Brain pericyte (primary cell): ENCODE data around the gene TAF3.

Source experiments
- DNase-seq: peaks from one replicate; pipeline ENCODE4 v3.0.0-alpha.2; 2012; ENCODE audit warnings: low read depth, low spot score

Gene TAF3

DNA sequence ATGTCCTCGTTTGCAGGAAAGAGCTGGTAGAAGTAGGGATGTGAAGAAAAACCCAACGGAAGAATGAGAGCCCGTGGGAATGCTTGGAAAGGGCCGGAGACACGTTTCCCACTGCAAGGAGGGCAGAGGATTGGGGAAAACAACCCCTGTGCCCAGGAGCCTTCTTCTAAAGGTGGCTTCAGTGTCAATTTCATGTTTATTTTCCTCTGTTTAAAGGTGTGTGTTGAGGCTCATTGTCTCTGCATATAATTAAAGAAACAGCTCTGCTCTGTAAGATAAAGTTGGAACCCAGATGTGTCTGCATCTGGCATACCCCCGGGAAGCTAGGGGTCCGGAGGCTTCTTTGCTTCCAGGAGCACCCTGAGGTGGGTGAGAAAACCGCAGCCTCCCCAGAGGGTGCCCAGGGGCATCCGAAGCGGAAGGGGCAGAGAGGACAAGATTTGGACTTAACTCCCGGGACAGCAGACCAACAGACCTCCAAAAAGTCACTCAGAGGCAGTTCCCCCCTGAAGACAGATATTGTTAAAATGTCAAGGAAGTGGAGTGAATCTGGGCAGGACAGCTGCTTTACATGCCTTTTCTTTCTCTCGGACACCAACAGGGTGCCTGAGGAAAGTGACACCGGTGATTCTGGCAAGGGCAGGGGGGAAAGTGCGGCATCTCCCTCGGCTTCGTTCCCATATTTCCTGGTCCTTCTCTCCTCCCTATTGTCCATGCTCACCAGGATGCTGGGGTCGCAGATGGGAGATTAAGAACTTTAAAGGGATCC lies 227.6 kb downstream of the TAF3 start:
- no peak for DNase-seq

DNA sequence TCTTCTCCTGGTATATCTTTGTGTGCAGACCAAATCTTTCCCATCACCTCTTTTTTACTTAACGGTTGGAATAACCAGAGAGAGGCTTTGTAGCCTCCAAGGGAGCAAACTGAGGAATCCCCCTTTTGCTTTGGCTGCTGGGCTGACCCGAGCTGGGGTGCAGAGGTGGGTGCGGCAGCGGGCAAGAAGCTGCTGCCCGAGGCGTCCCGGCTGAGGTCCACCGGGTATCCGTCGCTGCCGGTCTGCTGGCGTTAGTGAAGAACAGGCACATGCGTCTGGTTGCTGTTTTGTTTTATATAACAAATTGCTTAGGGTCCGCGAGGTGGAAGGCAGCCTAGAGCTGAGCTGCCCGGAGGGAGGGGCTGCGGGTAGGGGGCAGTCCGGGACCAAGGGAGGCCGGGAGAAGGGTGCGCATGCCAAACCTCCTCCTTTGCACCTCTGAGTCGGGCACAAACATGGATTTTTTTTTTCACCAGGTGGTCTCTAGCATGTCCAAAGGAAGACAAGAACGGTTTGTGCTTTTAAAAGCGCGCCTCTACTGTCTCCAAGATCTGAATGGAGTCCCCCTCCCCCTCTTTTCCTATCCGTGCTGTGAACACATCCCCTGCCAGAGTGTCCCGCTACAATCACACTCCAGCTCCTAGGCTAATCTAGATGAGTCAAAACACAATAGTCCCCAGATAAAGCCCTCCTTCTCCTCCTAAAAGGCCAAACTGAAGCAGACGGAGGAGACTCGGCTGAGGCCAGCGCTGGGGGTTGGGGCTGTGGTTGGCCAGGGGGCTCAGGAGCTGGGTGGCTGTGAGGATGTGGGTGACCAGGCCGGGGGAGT lies 229.4 kb downstream of the TAF3 start:
- no peak for DNase-seq

GRCh38 chr10:8048281-8049008 lies 230.1 kb downstream of the TAF3 start:
- no peak for DNase-seq

DNA sequence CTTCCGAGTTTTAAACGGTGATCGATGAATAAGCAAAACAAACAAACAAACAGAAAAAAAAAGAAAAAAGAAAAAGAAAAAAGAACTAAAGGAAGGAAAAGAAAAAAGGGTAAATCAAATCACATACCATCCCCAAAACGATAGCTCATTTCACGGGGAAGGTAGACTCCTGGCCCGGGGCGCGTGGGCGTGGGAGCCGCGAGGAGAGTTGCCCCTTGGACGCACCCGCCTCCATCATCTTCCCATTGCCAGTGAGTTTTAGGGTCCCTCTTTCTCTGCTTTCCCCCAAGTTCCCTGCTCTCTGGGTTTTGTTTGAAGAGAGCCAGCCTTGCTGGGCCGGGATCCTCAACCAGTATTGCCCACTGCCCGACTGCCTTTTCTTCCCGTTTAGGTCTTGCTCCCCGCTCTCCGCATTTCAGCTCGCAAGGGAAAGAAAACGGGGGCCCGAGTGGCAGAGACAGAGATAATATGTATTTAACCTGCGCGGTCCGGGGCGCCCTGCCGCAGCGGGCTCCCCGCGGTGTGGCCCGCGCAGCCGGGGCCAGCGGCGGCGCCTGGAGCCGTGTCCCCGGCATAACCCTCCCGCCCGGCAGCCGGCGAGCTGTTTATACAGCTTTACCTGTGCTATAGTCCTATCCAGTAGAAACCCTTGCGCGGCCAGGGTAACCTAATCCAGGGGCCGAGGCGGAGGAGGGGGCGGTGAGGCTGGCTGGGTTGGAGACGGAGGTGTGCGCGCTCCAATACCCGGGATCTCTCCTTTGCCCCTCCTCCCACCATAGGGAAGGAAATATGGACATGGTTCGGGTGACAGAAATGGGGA lies 230.9 kb downstream of the TAF3 start:
- no peak for DNase-seq

- no peak for DNase-seq
Observed at GRCh38 chr10:8049865-8050555, 231.7 kb downstream of the TAF3 start.

- DNase-seq = no peak
Observed at GRCh38 chr10:8050556-8051108, 232.3 kb downstream of the TAF3 start.

DNA sequence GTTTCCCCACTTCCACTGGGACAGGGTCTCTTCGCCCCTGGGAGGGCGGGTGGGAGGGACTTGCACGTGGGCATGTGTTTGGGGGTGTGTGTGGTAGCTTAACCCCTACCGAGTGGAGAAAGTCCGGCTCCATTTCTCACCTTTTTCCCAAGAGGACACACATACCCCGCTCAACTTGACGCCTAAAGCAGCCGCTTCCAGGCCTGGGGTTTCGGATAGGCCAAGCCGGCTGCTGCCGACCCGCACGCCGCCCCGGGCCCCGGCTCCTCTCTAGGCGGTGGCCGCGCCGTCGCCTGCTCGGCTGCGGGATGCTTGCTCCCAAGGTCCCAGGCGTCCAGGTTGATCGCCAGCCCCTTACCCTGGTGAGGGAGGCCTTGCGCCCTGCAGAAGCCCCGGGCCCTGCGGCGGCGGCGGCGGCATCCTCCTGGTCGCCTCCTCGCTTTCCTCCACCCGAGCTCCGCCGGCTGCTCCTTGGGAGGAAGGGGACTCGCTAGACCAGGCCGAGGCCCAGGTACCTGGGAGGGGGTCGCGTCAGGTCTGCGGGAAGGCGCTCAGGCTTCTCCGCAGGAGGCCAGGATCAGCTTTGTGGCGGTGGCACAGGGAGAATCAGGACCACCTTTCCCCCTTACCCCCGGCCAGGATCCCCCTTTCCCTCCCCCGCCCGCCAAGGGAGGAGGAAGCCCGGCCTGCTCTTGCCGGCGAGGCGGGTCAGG lies 233.0 kb downstream of the TAF3 start:
- DNase-seq = no peak

DNA sequence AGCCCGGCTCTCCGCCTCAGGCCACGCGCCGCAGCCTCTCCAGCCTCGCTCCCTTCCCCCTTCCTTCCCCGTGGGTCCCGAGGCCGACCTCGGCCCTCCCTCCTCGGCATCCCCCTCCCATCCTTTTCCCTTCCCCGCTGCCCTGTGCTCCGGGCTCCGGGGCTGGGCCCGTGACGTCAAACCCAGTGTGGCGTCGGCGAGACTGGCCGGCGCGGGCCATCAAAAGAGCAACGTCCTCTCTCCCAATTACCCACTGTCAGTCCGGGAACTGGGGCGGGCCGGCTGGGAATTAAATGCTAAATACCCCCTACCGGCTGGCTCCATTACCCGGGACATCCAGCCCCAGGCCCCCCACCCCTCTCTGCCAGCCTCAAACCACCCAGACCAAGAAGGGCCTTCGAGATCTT lies 233.5 kb downstream of the TAF3 start:
- no peak for DNase-seq

GRCh38 chr10:8052341-8052955 lies 234.1 kb downstream of the TAF3 start:
- DNase-seq = peak; percentile 38

- DNase-seq = no peak
Observed at GRCh38 chr10:8052956-8053445, 234.7 kb downstream of the TAF3 start.

DNA sequence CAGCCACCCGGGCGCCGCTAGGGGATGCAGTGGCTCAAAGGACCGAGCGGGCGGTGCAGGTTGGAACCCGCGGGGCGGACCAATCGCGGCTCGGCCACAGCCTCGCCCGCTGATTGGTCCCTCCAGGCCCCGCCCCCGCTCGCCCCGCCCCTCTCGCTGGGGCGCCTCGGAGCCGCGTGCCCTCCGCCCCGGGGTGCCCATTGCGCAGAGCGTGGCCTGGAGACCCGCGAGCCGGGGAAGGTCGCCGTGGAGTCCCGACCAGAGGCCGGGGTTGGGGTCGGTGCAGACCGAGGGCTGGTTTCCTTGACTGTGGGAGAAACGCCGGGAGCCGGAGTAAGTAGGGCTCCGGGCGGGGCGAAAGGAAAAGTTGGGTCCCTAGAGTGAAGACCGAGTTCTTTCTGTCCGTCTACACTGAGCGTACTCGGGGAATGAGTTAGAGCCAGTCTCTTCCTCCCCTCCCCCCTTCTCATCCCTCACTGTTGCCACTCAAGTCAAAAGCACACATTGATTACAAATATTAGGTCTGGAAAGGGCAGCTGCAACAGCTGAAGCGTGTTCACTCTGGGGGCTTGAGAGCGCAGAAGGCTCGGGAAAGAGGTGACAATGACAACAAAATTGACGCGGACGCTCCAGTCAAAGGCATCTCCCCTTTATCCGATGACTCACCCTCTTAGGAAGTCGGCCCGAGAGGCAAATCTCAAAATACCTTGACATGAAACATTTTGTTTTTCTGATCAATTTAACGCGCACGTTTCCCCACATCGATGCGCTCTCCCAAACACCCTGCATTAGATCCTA lies 235.3 kb downstream of the TAF3 start:
- no peak for DNase-seq

DNA sequence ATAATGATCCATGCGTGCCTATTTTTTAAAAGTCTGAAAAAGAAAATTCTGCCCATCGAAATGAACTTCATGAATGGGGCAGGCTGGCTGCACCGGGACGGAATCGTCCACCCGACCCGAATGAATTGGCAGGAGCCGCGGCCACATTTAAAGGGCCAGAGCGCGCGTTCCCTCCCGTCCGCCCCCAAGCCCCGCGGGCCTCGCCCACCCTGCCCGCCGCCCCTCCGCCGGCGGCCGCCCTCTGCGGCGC lies 235.9 kb downstream of the TAF3 start:
- DNase-seq = no peak

- no peak for DNase-seq
Observed at GRCh38 chr10:8054494-8055407, 236.4 kb downstream of the TAF3 start, which contains the start of gene GATA3. Gene GATA3 (plus strand): TSS chr10:8054688. CDS start chr10:8055656, 968 bp downstream.

DNA sequence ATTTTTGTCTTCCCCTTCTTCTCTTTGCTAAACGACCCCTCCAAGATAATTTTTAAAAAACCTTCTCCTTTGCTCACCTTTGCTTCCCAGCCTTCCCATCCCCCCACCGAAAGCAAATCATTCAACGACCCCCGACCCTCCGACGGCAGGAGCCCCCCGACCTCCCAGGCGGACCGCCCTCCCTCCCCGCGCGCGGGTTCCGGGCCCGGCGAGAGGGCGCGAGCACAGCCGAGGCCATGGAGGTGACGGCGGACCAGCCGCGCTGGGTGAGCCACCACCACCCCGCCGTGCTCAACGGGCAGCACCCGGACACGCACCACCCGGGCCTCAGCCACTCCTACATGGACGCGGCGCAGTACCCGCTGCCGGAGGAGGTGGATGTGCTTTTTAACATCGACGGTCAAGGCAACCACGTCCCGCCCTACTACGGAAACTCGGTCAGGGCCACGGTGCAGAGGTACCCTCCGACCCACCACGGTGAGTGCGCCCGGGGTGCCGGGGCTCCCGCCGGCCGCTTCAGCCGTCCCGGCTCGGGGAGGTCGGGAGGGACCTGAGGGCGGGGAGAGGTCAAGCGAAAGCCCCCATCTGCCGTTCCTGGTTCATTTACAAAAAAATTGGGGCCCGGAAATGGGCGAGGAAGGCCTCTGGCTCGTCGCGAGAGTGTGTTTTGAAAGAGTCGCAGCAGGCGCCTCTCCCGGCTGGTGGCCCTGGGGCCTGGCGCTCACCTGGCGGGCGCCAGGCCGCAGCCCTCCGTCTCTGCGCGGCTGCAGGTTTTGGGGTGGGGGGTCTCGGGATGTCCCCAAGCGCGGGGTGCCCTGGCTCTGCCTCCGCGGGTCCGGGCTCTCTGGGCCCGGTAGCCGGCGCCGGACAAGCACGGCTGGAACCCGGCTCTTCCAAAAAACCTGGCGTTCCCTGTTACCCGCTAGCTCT lies 237.4 kb downstream of the TAF3 start:
- DNase-seq = no peak

DNA sequence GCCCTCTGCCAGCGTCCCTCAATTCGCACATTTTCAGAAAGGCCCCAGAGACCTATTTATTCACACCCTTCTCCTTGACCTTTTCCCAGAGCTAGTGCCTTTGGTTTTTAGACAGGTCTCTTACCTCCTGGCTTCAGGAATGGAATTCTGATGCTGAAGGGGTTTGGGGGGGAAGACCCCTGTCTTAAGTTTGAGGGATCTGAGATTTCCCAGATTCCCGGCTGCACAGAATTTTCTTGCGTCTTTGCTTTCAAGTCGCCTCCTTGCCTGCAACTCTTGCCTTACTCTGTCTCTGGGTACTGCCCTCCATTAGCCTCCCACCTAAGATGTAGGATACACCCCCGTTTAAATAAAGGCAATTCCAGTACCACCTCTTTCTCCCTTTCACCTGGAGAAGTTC lies 238.1 kb downstream of the TAF3 start:
- DNase-seq = no peak

DNA sequence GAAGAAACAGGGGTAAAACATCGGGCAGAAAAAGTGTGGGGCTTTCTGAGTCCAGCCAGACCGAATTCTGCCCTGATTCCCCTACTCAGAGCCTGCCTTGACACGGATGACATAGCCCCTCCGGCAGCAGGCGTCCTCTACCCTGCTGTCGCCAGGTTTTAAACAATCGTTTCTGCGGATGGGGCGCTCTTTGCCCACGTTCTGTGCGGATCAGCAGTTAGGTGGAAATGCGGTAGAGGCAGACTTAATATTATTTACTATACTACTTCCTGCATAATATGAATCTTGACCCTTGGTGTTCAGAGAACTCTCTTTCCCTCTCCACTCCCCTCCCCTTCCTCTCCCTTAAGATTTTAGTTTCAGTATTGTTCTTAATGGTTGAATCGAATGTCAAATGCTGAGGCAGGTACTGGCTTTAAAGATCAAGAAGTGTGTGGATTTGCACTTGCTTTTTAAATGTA lies 238.6 kb downstream of the TAF3 start:
- DNase-seq = no peak
